Stomach (tissue), 4 donors: ENCODE measurements around the gene PRSS57.

ENCODE experiments used
- CTCF ChIP-seq, 7 experiments: fragments of 450-650 bp in 4 of 7; fragments of 200-600 bp in 3 of 7; sonication (generic) in 3 of 7; IDR thresholded peaks; one replicate each; pipeline ENCODE4 v1.5.1; 2016 to 2019; ENCODE audit warnings: antibody characterized with exemption in 7 of 7, control low read depth in 2 of 7, mild to moderate bottlenecking in 1 of 7
- POLR2A ChIP-seq, 4 donors: fragments of 450-650 bp; IDR thresholded peaks; one replicate each; pipeline ENCODE4 v1.6.1; 2016; ENCODE audit warnings: antibody characterized with exemption in 4 of 4, control low read depth in 2 of 4, mild to moderate bottlenecking in 1 of 4, moderate library complexity in 1 of 4

- TF ChIP-seq CTCF (IDR thresholded peaks at IDR 0.05), result no peak
- TF ChIP-seq POLR2A (IDR thresholded peaks at IDR 0.05), result no peak
Measured at GRCh38 chr19:641702-642101, 53.5 kb downstream of the PRSS57 start.
